Measurements from ENCODE around the gene GRID2.
A peak's percentile ranks its signal among the peaks of the same experiment; 100 is the strongest.
"Not testable (repeated sequence)": the region's sequence is repeated elsewhere in the genome, so short reads cannot be mapped to it uniquely, and the experiment has no call there.

GRID2 gene

GRCh38 chr4:92362028-92362427 lies 58.3 kb downstream of the GRID2 start:
- Histone ChIP-seq H3K4me3 (ENCODE audit: low read depth, low read length) (no peak overlapping the region), H3K4me1 (ENCODE audit: control insufficient read depth, insufficient read depth, low read length) (peaks cover 22% of the 10 kb centered on the region), H3K27me3 (ENCODE audit: control insufficient read depth, insufficient read depth, low read length) (no peaks in the 10 kb centered on the region), H3K36me3 (ENCODE audit: control insufficient read depth, insufficient read depth, low read length) (no peaks in the 10 kb centered on the region), H3K9ac (ENCODE audit: low read depth, low read length) (no peak overlapping the region), H3K9me3 (ENCODE audit: control insufficient read depth, insufficient read depth, low read length) (no peaks in the 10 kb centered on the region)

DNA sequence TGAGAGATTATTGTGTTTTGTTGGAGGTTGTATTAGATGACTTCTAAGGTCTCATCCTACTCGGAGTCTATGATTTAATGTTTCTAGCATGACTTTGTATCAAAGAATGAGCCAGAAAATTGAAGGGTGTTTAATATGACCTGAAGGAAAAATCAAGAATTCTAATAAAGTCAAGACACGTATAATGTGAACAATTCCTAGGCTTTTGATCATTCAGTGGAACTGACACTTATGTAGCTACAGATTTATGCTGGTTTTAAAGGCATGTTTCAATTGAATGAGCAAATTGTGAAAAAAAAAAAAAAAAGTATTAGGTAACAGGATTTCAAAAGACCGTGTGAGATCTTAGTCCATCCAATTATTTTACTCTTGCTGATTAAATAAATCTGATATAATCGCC lies 64.9 kb downstream of the GRID2 start:
- Histone ChIP-seq H3K4me1 (ENCODE audit: control insufficient read depth, insufficient read depth, low read length) (peaks cover 17% of the 10 kb centered on the region), H3K36me3 (ENCODE audit: control insufficient read depth, insufficient read depth, low read length) (no peaks in the 10 kb centered on the region), H3K9me3 (ENCODE audit: control insufficient read depth, insufficient read depth, low read length) (no peaks in the 10 kb centered on the region), H3K27me3 (ENCODE audit: control insufficient read depth, insufficient read depth, low read length) (no peaks in the 10 kb centered on the region), H3K9ac (ENCODE audit: low read depth, low read length) (no peak overlapping the region), H3K4me3 (ENCODE audit: low read depth, low read length) (no peak overlapping the region)

DNA sequence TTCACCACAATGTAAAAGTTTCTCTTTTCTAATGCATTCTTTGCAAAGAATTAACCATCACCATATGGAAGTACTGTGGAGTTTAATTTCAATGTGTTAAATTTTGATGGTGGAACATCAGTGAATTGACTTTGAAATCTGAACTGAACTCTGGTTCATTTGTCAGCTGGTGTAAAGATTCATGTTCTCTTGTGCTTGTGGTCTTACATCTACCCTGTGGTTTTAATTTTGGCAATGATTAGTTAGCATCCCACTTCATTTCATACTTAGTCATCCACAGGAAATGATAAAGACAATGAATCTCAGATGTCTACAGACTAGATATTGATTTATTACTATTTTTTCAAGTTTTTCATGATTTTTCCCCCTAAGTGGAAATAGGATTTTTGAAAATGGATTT lies 77.8 kb downstream of the GRID2 start:
- Histone ChIP-seq H3K4me3 (ENCODE audit: low read depth, low read length) (no peak overlapping the region), H3K27me3 (ENCODE audit: control insufficient read depth, insufficient read depth, low read length) (no peaks in the 10 kb centered on the region), H3K4me1 (ENCODE audit: control insufficient read depth, insufficient read depth, low read length) (peaks cover 3% of the 10 kb centered on the region), H3K9ac (ENCODE audit: low read depth, low read length) (no peak overlapping the region), H3K9me3 (ENCODE audit: control insufficient read depth, insufficient read depth, low read length) (no peaks in the 10 kb centered on the region), H3K36me3 (ENCODE audit: control insufficient read depth, insufficient read depth, low read length) (no peaks in the 10 kb centered on the region)

DNA sequence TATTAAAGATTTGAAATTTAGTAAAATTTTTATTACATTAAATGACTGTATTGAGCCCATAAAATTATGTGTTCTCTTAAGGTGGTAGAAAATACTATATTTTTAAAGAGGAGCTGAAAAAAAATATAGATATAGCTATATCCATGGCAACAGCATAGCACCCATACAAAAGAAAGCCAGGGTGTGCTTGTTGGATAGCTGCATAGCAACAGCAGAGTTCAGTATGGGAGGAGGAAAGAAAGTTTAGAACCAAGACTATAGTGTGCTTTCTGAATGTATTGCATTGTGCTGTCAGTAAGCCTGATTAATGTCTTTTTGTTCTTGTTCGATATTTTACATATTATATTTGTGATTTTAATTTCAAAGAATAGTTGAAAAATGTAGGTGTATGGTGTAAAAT lies 78.4 kb downstream of the GRID2 start:
- peaks cover 3% of the 10 kb centered on the region for H3K4me1 ChIP-seq (ENCODE audit: control insufficient read depth, insufficient read depth, low read length)
- no peak overlapping the region for H3K9ac ChIP-seq (ENCODE audit: low read depth, low read length)
- H3K27me3 ChIP-seq (ENCODE audit: control insufficient read depth, insufficient read depth, low read length), result no peaks in the 10 kb centered on the region
- H3K9me3 ChIP-seq (ENCODE audit: control insufficient read depth, insufficient read depth, low read length), result no peaks in the 10 kb centered on the region
- H3K4me3 ChIP-seq (ENCODE audit: low read depth, low read length), result no peak overlapping the region
- no peaks in the 10 kb centered on the region for H3K36me3 ChIP-seq (ENCODE audit: control insufficient read depth, insufficient read depth, low read length)

GRCh38 chr4:92387459-92388069 lies 83.8 kb downstream of the GRID2 start:
- Histone ChIP-seq H3K4me3 (ENCODE audit: low read depth, low read length) (no peak overlapping the region), H3K9ac (ENCODE audit: low read depth, low read length) (no peak overlapping the region), H3K36me3 (ENCODE audit: control insufficient read depth, insufficient read depth, low read length) (no peaks in the 10 kb centered on the region), H3K27me3 (ENCODE audit: control insufficient read depth, insufficient read depth, low read length) (no peaks in the 10 kb centered on the region), H3K9me3 (ENCODE audit: control insufficient read depth, insufficient read depth, low read length) (no peaks in the 10 kb centered on the region), H3K4me1 (ENCODE audit: control insufficient read depth, insufficient read depth, low read length) (peaks cover 8% of the 10 kb centered on the region)

GRCh38 chr4:92399032-92399431 lies 95.3 kb downstream of the GRID2 start:
- H3K4me1 ChIP-seq (ENCODE audit: control insufficient read depth, insufficient read depth, low read length), result peaks cover 28% of the 10 kb centered on the region

DNA sequence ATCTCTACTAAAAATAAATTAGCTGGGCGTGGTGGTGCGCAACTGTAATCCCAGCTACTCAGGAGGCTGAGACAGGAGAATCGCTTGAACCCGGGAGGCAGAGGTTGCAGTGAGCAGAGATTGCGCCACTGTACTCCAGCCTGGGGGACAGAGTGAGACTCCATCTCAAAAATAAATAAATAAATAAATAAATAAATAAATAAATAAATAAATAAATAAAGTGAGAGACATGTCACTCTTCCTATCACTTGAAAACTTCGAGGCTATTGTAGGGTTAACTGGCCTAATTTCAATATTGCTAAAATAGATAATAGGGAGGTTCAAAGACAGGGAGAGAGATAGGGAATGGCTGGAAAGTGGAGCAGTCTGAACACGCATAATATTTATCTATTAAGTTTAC lies 99.8 kb downstream of the GRID2 start:
- not testable (repeated sequence) for H3K36me3 ChIP-seq (ENCODE audit: control insufficient read depth, insufficient read depth, low read length); H3K9me3 ChIP-seq (ENCODE audit: control insufficient read depth, insufficient read depth, low read length); H3K4me3 ChIP-seq (ENCODE audit: low read depth, low read length); H3K27me3 ChIP-seq (ENCODE audit: control insufficient read depth, insufficient read depth, low read length); H3K9ac ChIP-seq (ENCODE audit: low read depth, low read length)
- peaks cover 20% of the 10 kb centered on the region for H3K4me1 ChIP-seq (ENCODE audit: control insufficient read depth, insufficient read depth, low read length)

More at GRCh38 chr4:92399032-92399431, 95.3 kb downstream of the GRID2 start:
- H3K27me3 ChIP-seq (ENCODE audit: control insufficient read depth, insufficient read depth, low read length), result no peaks in the 10 kb centered on the region
- no peaks in the 10 kb centered on the region for H3K36me3 ChIP-seq (ENCODE audit: control insufficient read depth, insufficient read depth, low read length)
- H3K9ac ChIP-seq (ENCODE audit: low read depth, low read length), result no peak overlapping the region
- H3K9me3 ChIP-seq (ENCODE audit: control insufficient read depth, insufficient read depth, low read length), result no peaks in the 10 kb centered on the region
- H3K4me3 ChIP-seq (ENCODE audit: low read depth, low read length), result no peak overlapping the region

GRCh38 chr4:92406488-92406887 lies 102.7 kb downstream of the GRID2 start:
- Histone ChIP-seq H3K36me3 (ENCODE audit: control insufficient read depth, insufficient read depth, low read length) (no peaks in the 10 kb centered on the region), H3K9ac (ENCODE audit: low read depth, low read length) (no peak overlapping the region), H3K9me3 (ENCODE audit: control insufficient read depth, insufficient read depth, low read length) (no peaks in the 10 kb centered on the region), H3K27me3 (ENCODE audit: control insufficient read depth, insufficient read depth, low read length) (no peaks in the 10 kb centered on the region), H3K4me1 (ENCODE audit: control insufficient read depth, insufficient read depth, low read length) (peaks cover 13% of the 10 kb centered on the region), H3K4me3 (ENCODE audit: low read depth, low read length) (no peak overlapping the region)

DNA sequence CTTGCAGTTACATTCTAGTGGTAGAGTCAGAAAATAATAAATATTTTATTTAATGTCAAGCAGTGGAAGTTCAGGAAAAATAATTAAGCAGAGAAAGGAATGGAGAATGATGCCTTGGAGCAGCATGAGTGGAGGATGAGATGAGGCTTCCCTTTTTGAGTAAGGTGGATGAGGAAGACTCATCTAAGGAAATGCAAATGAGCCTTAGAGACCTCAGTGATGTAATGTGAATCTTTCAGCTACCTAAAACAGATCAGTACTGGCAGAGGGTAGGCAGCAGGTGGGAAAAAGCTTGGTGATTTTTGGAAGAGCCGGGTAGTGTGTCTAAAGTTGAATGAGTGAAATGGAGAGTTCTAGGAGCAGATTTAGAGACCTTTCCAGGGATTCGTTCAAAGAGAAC lies 118.2 kb downstream of the GRID2 start:
- Histone ChIP-seq H3K36me3 (ENCODE audit: control insufficient read depth, insufficient read depth, low read length) (no peaks in the 10 kb centered on the region), H3K27me3 (ENCODE audit: control insufficient read depth, insufficient read depth, low read length) (peaks cover 4% of the 10 kb centered on the region), H3K4me3 (ENCODE audit: low read depth, low read length) (no peak overlapping the region), H3K9me3 (ENCODE audit: control insufficient read depth, insufficient read depth, low read length) (no peaks in the 10 kb centered on the region), H3K4me1 (ENCODE audit: control insufficient read depth, insufficient read depth, low read length) (peaks cover 17% of the 10 kb centered on the region), H3K9ac (ENCODE audit: low read depth, low read length) (no peak overlapping the region)

DNA sequence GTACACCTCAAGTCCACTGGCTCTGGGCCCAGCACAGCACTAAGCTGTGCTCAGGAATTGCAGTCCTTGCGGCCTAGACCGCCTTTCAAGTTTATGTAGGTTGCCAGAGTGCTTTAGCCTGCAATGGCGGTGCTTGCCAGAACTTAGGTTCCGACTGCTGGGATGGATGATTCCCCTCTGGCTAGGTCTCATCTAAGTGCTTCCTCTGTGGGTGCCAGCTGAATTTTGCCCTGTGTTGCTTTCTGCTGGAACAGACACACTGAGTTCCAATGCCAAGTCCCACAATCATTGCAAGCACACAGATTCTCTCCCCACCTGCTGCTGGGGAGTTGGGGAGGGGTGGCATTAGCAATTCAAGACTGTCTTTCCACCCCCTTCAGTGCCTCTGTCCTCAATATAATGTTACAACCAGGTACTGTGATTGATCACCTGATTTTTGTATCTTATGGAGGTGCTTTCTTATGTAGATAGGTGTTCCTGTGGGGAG lies 129.5 kb downstream of the GRID2 start:
- no peaks in the 10 kb centered on the region for H3K9me3 ChIP-seq (ENCODE audit: control insufficient read depth, insufficient read depth, low read length)
- H3K4me3 ChIP-seq (ENCODE audit: low read depth, low read length), result peak overlapping the region; percentile 31
- peaks cover 50% of the 10 kb centered on the region for H3K4me1 ChIP-seq (ENCODE audit: control insufficient read depth, insufficient read depth, low read length)
- peak overlapping the region; percentile 77 for H3K9ac ChIP-seq (ENCODE audit: low read depth, low read length)
- H3K36me3 ChIP-seq (ENCODE audit: control insufficient read depth, insufficient read depth, low read length), result no peaks in the 10 kb centered on the region
- no peaks in the 10 kb centered on the region for H3K27me3 ChIP-seq (ENCODE audit: control insufficient read depth, insufficient read depth, low read length)

GRCh38 chr4:92438722-92439121 lies 135.0 kb downstream of the GRID2 start:
- peaks cover 41% of the 10 kb centered on the region for H3K4me1 ChIP-seq (ENCODE audit: control insufficient read depth, insufficient read depth, low read length)
- not testable (repeated sequence) for H3K9me3 ChIP-seq (ENCODE audit: control insufficient read depth, insufficient read depth, low read length); H3K36me3 ChIP-seq (ENCODE audit: control insufficient read depth, insufficient read depth, low read length); H3K4me3 ChIP-seq (ENCODE audit: low read depth, low read length); H3K27me3 ChIP-seq (ENCODE audit: control insufficient read depth, insufficient read depth, low read length)
- peak overlapping the region; percentile 55 for H3K9ac ChIP-seq (ENCODE audit: low read depth, low read length)

GRCh38 chr4:92442131-92442530 lies 138.4 kb downstream of the GRID2 start:
- Histone ChIP-seq H3K4me3 (ENCODE audit: low read depth, low read length) (peak overlapping the region; percentile 74), H3K4me1 (ENCODE audit: control insufficient read depth, insufficient read depth, low read length) (peaks cover 33% of the 10 kb centered on the region), H3K9ac (ENCODE audit: low read depth, low read length) (peak overlapping the region; percentile 98)
- not testable (repeated sequence) for H3K27me3 ChIP-seq (ENCODE audit: control insufficient read depth, insufficient read depth, low read length); H3K36me3 ChIP-seq (ENCODE audit: control insufficient read depth, insufficient read depth, low read length); H3K9me3 ChIP-seq (ENCODE audit: control insufficient read depth, insufficient read depth, low read length)
